GM19452 (cell line): ENCODE results near the gene C3orf49.
A peak's percentile ranks its signal among the peaks of the same experiment; 100 is the strongest.

ENCODE experiments used
- ATAC-seq: cut with Tn5 transposase; IDR thresholded peaks from one replicate; pipeline ENCODE4 v1.9.1; 2021; ENCODE audit not compliant: unreplicated experiment

C3orf49 gene

GRCh38 chr3:63849175-63849574, 30.1 kb downstream of the C3orf49 start:
- no peak for ATAC-seq

DNA sequence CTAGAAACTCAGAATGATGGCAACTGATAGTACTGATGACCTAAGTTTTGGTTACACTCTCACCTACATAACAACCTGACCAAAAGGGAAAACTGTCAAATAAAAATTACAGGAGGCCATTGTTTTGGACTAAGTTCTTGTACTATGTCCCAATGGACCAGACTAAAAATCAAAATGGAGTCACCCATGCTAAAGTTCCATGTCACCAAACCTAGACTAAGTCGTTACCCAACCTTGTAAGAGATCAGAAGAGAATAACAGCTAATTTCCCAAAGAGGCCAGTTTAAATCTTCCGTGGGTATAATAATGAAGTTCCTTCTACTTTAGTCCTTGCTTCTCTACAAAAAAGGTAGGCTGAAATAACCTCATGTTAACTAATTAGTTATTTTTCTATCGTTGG, 32.2 kb downstream of the C3orf49 start:
- no peak for ATAC-seq

- ATAC-seq = no peak
Measured at GRCh38 chr3:63853106-63853505, 34.0 kb downstream of the C3orf49 start.

DNA sequence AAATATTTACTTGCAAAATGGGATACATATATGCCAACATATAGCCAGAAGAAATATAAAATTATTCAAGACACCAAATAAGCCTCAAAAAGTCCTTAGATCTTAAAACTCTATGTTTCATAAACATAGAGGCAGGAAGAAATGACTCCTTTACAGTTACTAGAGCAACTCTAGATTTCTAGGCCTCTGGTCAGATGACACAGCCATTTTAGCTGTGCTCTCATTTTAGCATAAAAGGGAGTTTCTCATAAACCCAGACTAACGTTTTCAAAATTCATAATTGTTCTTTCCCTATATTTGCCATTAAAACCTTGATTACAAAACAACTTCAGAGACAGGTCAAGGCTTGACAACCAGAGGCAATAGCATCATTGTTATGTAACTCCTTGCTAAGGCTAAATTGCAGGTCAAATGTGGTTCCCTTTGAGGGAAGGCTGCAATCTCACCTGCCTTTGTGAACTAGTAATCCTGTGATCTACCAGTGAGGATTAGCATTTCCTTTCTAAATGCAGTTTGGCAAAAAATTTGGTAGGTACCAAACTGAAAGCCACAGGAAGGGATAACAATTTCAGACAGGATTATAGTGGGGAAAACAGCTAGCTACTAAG, 36.3 kb downstream of the C3orf49 start:
- ATAC-seq = no peak

DNA sequence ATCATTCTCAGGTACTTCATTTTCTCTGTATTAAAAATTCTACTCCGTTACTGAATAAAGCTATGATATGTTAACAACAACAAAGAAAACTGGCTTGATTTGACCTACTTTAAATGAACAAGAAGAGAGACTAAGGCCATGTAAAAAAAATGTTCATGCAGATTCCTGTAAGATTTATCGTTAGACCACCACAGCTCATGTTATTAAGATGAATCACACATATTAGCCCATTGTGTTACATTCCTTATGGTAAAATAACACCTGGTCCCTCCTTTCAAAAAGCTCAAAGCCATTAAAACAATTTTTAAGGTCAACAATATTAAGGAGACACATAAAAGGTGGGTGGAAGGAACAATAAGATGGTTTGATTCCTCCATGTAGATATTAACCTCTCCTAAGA, 38.2 kb downstream of the C3orf49 start:
- no peak for ATAC-seq

GRCh38 chr3:63860776-63861175, 41.7 kb downstream of the C3orf49 start:
- no peak for ATAC-seq

DNA sequence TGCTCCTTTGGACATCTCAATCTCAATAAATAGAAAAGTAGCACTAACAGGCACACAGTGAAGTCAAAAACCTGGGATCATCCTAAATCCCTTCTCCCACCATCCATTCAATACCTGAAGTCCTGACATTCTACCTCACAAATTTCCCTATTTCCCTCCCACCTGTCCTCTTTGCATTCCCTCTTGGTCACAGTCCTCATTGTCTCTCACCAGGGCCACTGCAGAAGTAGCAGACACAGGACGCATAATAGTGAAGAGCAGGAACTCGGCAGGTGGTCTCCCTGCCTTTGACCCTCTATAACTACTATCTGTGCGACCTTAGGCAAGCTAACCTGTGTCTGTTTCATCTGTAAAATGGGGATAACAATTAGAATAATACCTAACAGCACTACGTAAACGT, 42.2 kb downstream of the C3orf49 start:
- ATAC-seq = no peak

GRCh38 chr3:63862804-63863149, 43.7 kb downstream of the C3orf49 start:
- ATAC-seq = no peak

- ATAC-seq = peak; percentile 73
Measured at GRCh38 chr3:63863150-63864007, 44.3 kb downstream of the C3orf49 start, which contains the start of the genes ATXN7 and THOC7. TSS of gene ATXN7 (plus strand) at chr3:63863867. CDS start at chr3:63912599, 48,732 bp downstream. TSS of gene THOC7 (minus strand) at chr3:63863805. CDS start at chr3:63863790, 15 bp downstream.

DNA sequence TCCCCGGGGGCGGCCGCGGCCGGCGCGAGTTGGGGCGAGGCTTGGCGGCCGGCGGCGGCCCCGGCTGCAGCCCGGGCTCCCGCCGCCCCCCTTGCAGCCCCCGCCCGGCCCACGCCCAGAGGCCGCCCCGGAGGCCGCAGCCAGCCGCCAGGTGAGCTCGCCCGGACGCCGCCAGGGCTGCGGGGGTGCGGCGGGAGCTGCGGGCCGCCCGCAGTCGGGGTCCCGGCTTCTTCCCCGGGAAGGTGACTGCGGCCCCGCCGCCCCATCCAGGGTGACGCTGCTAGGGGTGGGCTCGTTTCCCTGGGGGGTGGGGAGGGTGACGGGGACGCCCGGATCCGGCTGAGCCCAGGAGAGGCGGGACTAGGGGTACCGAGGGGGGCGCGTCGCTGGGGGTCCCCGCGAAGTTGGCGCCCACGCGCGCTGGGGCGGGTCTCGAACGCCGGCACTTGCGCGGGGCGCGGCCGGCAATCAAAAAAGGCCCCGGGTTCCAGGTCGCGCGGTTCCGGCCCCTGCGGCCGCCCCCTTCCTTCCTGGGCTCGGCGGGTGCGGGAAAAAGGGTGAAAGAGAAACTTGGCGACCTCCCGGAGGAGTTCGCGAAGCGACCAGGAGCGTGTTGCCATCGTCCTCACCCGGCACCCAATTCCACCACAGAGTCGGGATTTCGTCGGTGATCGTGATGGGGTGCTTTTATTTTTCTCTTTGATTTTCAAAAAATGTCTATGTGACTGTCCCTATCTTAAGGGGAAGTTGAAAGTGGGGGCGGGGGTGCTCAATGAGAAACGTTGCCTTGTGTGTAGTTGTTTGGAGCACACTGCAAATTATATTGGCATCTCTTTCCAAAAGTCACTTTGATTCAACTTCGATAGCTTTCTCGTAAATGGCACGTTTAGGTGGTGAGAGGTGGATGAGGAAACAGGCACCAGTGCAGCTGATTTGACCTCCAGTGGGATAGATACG, 45.2 kb downstream of the C3orf49 start:
- peak; percentile 41 for ATAC-seq

- ATAC-seq = no peak
Measured at GRCh38 chr3:63864965-63865327, 45.8 kb downstream of the C3orf49 start.

GRCh38 chr3:63867225-63867624, 48.1 kb downstream of the C3orf49 start:
- ATAC-seq = no peak

DNA sequence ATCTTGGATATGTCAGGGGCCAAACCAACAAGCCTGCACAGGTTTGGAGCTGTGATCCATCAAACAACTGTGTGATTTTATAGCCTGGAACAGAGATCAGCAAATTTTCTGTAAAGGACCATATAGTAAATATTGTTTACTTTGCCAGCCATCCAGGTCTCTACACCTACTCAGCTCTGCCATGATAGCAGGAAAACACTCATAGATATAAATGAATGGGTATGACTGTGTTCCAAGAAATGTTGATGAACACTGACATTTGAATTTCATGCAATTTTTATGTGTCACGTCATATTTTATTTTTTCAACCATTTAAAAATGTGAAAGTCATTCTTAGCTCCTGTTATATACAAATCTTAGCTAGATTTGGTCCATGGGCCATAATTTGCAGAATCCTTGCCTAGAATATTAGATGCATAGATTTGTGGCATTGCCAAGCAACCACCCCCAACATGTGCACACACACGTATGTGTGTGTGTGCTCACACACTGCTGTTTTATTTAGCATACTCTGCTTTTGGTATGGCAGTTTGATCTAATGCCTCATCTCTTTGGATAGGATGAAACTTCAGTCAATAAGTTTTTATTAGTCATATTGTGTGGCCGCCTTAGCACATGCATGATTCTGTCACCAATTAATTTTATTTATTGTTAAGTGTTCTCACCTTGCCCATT, 51.0 kb downstream of the C3orf49 start:
- ATAC-seq = no peak

GRCh38 chr3:63870615-63871005, 51.5 kb downstream of the C3orf49 start:
- ATAC-seq = no peak

- no peak for ATAC-seq
Measured at GRCh38 chr3:63872135-63872924, 53.2 kb downstream of the C3orf49 start.

DNA sequence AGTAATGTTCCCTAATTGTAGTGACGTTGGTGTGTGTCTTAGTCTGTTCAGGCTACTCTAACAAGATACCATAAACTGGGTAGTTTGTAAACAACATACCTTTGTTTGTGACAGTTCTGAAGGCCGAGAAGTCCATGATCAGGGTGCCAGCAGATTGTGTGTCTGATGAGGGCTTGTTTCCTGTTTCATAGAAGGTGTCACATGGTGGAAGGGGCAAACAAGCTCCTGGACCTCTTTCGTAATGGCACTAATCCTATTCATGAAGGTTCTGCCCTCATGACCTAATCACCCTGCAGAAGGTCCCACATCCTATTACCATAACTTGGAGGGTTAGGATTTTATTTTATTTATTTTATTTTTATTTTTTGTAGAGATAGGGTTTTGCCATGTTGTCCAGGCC, 55.7 kb downstream of the C3orf49 start:
- ATAC-seq = peak; percentile 54

DNA sequence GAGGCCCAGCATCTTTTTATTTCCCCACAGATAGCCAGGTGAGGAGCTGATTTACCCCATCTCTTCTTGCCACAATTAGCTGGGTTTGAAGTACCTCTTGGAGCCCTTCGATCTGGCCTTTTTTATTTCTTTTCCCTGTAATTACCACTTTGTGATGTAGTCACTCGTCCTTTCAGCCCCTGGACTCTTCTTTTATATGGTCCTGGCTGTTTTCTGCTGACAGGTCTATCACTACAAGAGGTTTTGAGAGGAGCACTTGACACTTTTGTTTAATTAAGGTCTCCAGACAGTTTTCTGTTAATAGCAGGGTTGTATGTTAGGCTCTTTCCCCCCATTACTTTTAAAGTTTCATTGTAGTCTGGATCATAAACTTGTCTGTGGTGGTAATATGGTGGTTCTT, 56.4 kb downstream of the C3orf49 start:
- ATAC-seq = no peak

- no peak for ATAC-seq
Measured at GRCh38 chr3:63876260-63876659, 57.2 kb downstream of the C3orf49 start.

DNA sequence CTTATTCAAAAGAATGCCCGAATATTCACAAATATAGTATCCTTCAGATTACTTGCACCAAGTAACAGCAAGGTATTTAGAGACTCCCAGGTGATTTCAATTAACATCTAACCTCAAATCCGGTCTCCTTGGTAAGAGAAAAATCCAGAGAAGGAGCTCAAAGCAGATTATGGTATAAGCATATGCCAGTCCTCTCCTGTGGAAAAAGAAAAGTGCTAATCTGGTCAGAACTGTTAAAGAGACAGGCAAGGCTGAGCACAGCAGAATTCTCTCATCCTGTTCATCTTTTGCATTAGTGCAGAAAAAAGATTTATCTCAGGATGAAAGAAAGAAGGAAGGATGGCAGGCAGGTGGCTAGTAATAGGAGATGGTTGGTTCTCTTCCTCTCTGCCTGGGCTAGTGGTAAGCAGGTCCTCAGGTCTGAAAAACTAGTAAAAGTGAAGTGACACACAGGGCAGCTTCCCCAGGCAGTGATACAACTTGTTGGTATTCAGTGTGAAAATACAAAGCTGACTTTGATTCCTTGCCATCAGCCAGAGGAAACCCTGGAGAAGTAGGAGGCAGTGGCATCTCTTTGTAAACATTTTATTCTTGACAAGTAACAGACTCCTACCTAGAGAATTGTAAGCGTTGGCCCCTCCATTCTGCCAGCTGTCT, 58.8 kb downstream of the C3orf49 start:
- ATAC-seq = no peak
